GM10248 (cell line): ENCODE results near the gene GAN.

Source experiments
- CTCF ChIA-PET: fragments of 300-600 bp; sonication (Branson Sonifier 250); formaldehyde crosslinking; extraction: SDS; loops from one replicate; lab custom pipeline; 2021; ENCODE audit warnings: antibody characterized with exemption; lab: Yijun Ruan, JAX
- POLR2A ChIA-PET: fragments of 350-650 bp; sonication (Branson Sonifier 250); formaldehyde crosslinking; extraction: SDS; loops from one replicate; lab custom pipeline; 2020; ENCODE audit warnings: antibody characterized with exemption; lab: Yijun Ruan, JAX
- DNase-seq: peaks from one replicate; pipeline ENCODE4 v3.0.0; 2012; ENCODE audit errors: extremely low spot score
- TF ChIP-seq, protein P1 (sequence below): IDR thresholded peaks from 2 replicates; pipeline ENCODE4 v1.5.1; 2012; ENCODE audit warnings: mild to moderate bottlenecking, low read depth; ENCODE audit errors: extremely low read depth, missing control alignments, control extremely low read depth

The GAN gene

DNA sequence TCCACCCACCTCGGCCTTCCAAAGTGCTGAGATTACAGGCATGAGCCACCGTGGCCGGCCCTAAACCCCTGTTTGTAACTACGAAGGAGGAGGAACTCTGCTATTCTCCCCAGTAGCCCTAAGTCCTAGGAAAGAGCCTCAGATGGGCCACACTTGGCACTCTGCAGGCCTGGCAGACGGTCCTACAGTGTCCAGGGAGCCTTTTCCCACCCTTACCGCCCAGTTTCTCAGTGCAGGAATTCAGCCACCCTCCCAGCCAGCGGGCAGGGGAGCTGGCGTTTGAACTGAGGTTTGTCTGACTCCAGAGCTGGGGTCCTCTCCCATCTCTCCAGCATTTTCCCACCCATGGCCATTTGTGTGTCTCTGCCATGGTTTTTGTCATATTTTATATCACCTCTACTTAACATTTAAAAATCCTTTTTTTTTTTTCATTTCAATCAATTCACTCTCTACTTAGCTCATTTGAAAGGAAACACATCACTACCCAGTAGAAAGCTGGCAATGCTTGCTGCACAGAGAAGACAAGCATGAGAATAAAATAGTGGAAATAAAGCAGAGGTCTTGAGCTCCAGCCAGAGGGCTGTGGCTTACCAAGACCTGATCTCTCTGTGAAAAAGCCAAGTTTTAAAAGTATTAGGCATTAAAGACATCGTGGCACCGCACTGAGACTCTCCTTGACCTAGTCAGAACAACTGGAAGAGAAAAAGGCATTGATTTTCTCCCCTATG is 41.4 kb upstream of the GAN start:
- CTCF ChIA-PET: interaction anchor here (1.0 to 1.3 kb wide), 2 partner anchors 11 to 123 kb away, joined by 3 read pairs; no protein-coding TSS in a partner anchor

DNA sequence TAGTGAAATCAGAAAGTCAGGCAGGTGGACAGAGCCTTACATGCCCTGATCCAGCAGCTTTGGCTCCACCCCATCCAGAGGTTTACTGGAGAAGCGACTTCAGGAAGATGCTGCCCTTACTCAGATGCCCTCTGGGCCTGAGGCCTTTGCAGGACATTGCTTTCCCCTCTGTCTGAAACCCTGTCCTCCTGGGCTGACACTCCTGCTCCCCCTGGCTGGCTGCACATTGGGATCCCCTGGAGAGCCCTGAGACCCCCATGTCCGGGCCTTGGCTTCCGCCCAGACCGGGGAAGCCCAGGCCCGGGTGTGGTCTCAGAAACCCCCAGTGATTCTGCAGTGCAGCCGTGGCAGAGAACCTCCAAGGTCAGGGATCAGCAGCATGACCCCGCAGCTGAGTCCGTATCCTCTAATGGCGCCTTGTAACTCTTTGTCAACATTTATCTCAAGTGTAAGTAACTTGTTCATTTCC is 39.7 kb upstream of the GAN start:
- TF ChIP-seq, protein P1, sequence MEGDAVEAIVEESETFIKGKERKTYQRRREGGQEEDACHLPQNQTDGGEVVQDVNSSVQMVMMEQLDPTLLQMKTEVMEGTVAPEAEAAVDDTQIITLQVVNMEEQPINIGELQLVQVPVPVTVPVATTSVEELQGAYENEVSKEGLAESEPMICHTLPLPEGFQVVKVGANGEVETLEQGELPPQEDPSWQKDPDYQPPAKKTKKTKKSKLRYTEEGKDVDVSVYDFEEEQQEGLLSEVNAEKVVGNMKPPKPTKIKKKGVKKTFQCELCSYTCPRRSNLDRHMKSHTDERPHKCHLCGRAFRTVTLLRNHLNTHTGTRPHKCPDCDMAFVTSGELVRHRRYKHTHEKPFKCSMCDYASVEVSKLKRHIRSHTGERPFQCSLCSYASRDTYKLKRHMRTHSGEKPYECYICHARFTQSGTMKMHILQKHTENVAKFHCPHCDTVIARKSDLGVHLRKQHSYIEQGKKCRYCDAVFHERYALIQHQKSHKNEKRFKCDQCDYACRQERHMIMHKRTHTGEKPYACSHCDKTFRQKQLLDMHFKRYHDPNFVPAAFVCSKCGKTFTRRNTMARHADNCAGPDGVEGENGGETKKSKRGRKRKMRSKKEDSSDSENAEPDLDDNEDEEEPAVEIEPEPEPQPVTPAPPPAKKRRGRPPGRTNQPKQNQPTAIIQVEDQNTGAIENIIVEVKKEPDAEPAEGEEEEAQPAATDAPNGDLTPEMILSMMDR: no peak
- ChIA-PET CTCF (interaction anchor here (1.1 kb wide), 1 partner anchor 15 kb away, joined by 4 read pairs; no protein-coding TSS in a partner anchor), POLR2A (no interaction called here)
- no peak for DNase-seq

More for the DNA sequence above, 41.4 kb upstream of the GAN start:
- TF ChIP-seq, protein P1: no peak
- DNase-seq: no peak
- POLR2A ChIA-PET: no interaction called here

GRCh38 chr16:81275795-81276194 is 39.0 kb upstream of the GAN start:
- DNase-seq: no peak
- CTCF ChIA-PET: interaction anchor here (2.2 kb wide), 1 partner anchor 15 kb away, joined by 9 read pairs; no protein-coding TSS in a partner anchor
- POLR2A ChIA-PET: no interaction called here
- TF ChIP-seq, protein P1: no peak

- ChIA-PET CTCF (interaction anchor here (2.2 kb wide), 1 partner anchor 16 kb away, joined by 9 read pairs; no protein-coding TSS in a partner anchor), POLR2A (no interaction called here)
- DNase-seq: no peak
- TF ChIP-seq, protein P1: no peak
Observed at GRCh38 chr16:81276323-81276722, 38.4 kb upstream of the GAN start.

- TF ChIP-seq, protein P1: no peak
- ChIA-PET POLR2A (no interaction called here), CTCF (interaction anchor here (2.2 kb wide), 1 partner anchor 17 kb away, joined by 9 read pairs; no protein-coding TSS in a partner anchor)
- DNase-seq: no peak
Observed at GRCh38 chr16:81277541-81278080, 37.2 kb upstream of the GAN start.

GRCh38 chr16:81278526-81278925 is 36.2 kb upstream of the GAN start:
- ChIA-PET POLR2A (no interaction called here), CTCF (interaction anchor here (1.0 to 1.2 kb wide), 2 partner anchors 9 to 17 kb away, joined by 3 to 5 read pairs; no protein-coding TSS in a partner anchor)
- TF ChIP-seq, protein P1: no peak

More at GRCh38 chr16:81278526-81278925, 36.2 kb upstream of the GAN start:
- DNase-seq: no peak
